LHCN-M2 (cell line): ENCODE results near the gene MYO7B. TPM values are rescaled to one million over a fixed set of nuclear protein-coding genes. Genes with fewer than 3 reads are reported as not detected.
A peak's percentile ranks its signal among the peaks of the same experiment; 100 is the strongest.

Experiments used
- DNase-seq: peaks from one replicate; pipeline ENCODE4 v3.0.0-alpha.2; 2012; ENCODE audit warnings: low read depth
- total RNA-seq: library from RNA; depleted of rRNA; stranded (reverse); fragments of >200 nt; gene quantifications from 2 replicates; pipeline ENCODE4 v1.2.3, GENCODE V29; 2014

MYO7B gene
- total RNA-seq, 1 experiment from 2014 or later, result 0.29 TPM

GRCh38 chr2:127572841-127573240 is 37.4 kb downstream of the MYO7B start:
- no peak for DNase-seq

GRCh38 chr2:127573298-127573697 is 37.8 kb downstream of the MYO7B start:
- no peak for DNase-seq

- no peak for DNase-seq
These were observed 38.3 kb downstream of the MYO7B start for GRCh38 chr2:127573771-127574170.

GRCh38 chr2:127574656-127575055 is 39.2 kb downstream of the MYO7B start:
- no peak for DNase-seq

- no peak for DNase-seq
These were observed 39.8 kb downstream of the MYO7B start for GRCh38 chr2:127575185-127575765.

- DNase-seq, result no peak
These were observed 40.5 kb downstream of the MYO7B start for GRCh38 chr2:127575941-127576432.

- peak; percentile 83 for DNase-seq
These were observed 41.1 kb downstream of the MYO7B start for GRCh38 chr2:127576433-127577207.

- no peak for DNase-seq
These were observed 41.7 kb downstream of the MYO7B start for GRCh38 chr2:127577208-127577475.

GRCh38 chr2:127577503-127577902 is 42.0 kb downstream of the MYO7B start:
- no peak for DNase-seq

GRCh38 chr2:127577973-127578372 is 42.5 kb downstream of the MYO7B start:
- no peak for DNase-seq

GRCh38 chr2:127578411-127578810 is 42.9 kb downstream of the MYO7B start:
- no peak for DNase-seq

- DNase-seq, result no peak
These were observed 43.7 kb downstream of the MYO7B start for GRCh38 chr2:127579231-127579630.

- no peak for DNase-seq
These were observed 44.9 kb downstream of the MYO7B start for GRCh38 chr2:127580167-127581049.

- DNase-seq, result no peak
These were observed 45.5 kb downstream of the MYO7B start for GRCh38 chr2:127581050-127581345.

- no peak for DNase-seq
These were observed 46.3 kb downstream of the MYO7B start for GRCh38 chr2:127581516-127582490.

- no peak for DNase-seq
These were observed 47.7 kb downstream of the MYO7B start for GRCh38 chr2:127582863-127583861.

- no peak for DNase-seq
These were observed 48.6 kb downstream of the MYO7B start for GRCh38 chr2:127584047-127584446.

GRCh38 chr2:127584516-127585033 is 49.1 kb downstream of the MYO7B start:
- DNase-seq, result no peak

- no peak for DNase-seq
These were observed 49.9 kb downstream of the MYO7B start for GRCh38 chr2:127585270-127585807.

GRCh38 chr2:127586136-127586535 is 50.7 kb downstream of the MYO7B start:
- DNase-seq, result no peak
